Common myeloid progenitor, CD34-positive (primary cell): ENCODE measurements around the gene MAN1C1.

Experiments
- CTCF ChIA-PET: fragments of 350-600 bp; sonication (Branson Sonifier 250); formaldehyde crosslinking; loops from one replicate; lab custom pipeline; 2021; ENCODE audit warnings: antibody characterized with exemption; lab: Charles Lee
- POLR2A ChIA-PET: fragments of 350-600 bp; sonication (Branson Sonifier 250); formaldehyde crosslinking; loops from one replicate; lab custom pipeline; 2021; ENCODE audit warnings: antibody characterized with exemption; lab: Charles Lee
- DNase-seq, 3 donors: peaks; one replicate each; pipeline versions ENCODE4 v3.0.0 to v3.0.0-alpha.2; 2013
- H3K27ac ChIP-seq, 2 experiments: 1 replicate in 1 of 2; 2 replicates in 1 of 2; pipeline ENCODE4 v1.7.0; 2013; ENCODE audit warnings: inconsistent platforms in 2 of 2, low read length in 2 of 2, mild to moderate bottlenecking in 2 of 2, low read depth in 1 of 2, moderate library complexity in 1 of 2; ENCODE audit not compliant: severe bottlenecking in 2 of 2, insufficient read depth in 1 of 2, poor library complexity in 1 of 2
- H3K27me3 ChIP-seq, 5 experiments: replicated peaks in 2 of 5; 1 replicate in 3 of 5; 2 replicates in 2 of 5; pipeline versions ENCODE4 v1.6.1 to v1.7.0; 2013; ENCODE audit warnings: low read length in 4 of 5, mild to moderate bottlenecking in 2 of 5, moderate library complexity in 2 of 5, inconsistent platforms in 1 of 5; ENCODE audit not compliant: insufficient read depth in 5 of 5, control insufficient read depth in 4 of 5
- H3K36me3 ChIP-seq, 4 experiments: 1 replicate in 2 of 4; 2 replicates in 2 of 4; pipeline versions ENCODE4 v1.6.1 to v1.7.0; 2013; ENCODE audit warnings: low read length in 3 of 4, control low read depth in 1 of 4, mild to moderate bottlenecking in 1 of 4; ENCODE audit not compliant: control insufficient read depth in 4 of 4, insufficient read depth in 4 of 4
- H3K4me1 ChIP-seq, 4 experiments: 1 replicate in 3 of 4; 2 replicates in 1 of 4; pipeline versions ENCODE4 v1.6.1 to v1.7.1; 2013; ENCODE audit warnings: low read length in 3 of 4, mild to moderate bottlenecking in 3 of 4, control low read depth in 1 of 4, inconsistent platforms in 1 of 4, moderate library complexity in 1 of 4; ENCODE audit not compliant: control insufficient read depth in 4 of 4, insufficient read depth in 4 of 4; ENCODE audit errors: control extremely low read depth in 1 of 4
- H3K4me3 ChIP-seq, 7 experiments: 1 replicate in 4 of 7; 2 replicates in 3 of 7; pipeline versions ENCODE4 v1.5.1 to v1.7.0; 2013; ENCODE audit warnings: mild to moderate bottlenecking in 7 of 7, low read length in 6 of 7, moderate library complexity in 6 of 7, inconsistent platforms in 2 of 7, low read depth in 2 of 7, control low read depth in 1 of 7; ENCODE audit not compliant: insufficient read depth in 4 of 7, control insufficient read depth in 1 of 7; ENCODE audit errors: extremely low read depth in 1 of 7
- H3K9me3 ChIP-seq, 5 experiments: 1 replicate in 4 of 5; 2 replicates in 1 of 5; pipeline versions ENCODE4 v1.6.1 to v1.7.1; 2013; ENCODE audit warnings: low read length in 4 of 5, mild to moderate bottlenecking in 2 of 5, inconsistent platforms in 1 of 5, low read depth in 1 of 5, moderate library complexity in 1 of 5; ENCODE audit not compliant: control insufficient read depth in 4 of 5, insufficient read depth in 2 of 5; ENCODE audit errors: control extremely low read depth in 1 of 5
- WGBS: methylation state at CpG from one replicate; pipeline ENCODE4 v1.1.5; 2013; ENCODE audit not compliant: insufficient coverage; 5-methylcytosine and 5-hydroxymethylcytosine counted together

MAN1C1 gene

GRCh38 chr1:25651036-25651640 is 34.5 kb downstream of the MAN1C1 start:
- Histone ChIP-seq H3K36me3 (no peaks in the 10 kb centered on the region), H3K27ac (no peak overlapping the region), H3K9me3 (no peaks in the 10 kb centered on the region), H3K4me3 (no peak overlapping the region), H3K4me1 (peaks cover 0 to 8% (median 4%) of the 10 kb centered on the region in 4 experiments), H3K27me3 (peaks cover 0 to 26% (median 5%) of the 10 kb centered on the region in 5 experiments)
- ChIA-PET POLR2A (no interaction called here), CTCF (interaction anchor here (0.8 to 1.9 kb wide), 3 partner anchors 32 to 146 kb away, joined by 3 to 4 read pairs (median 3); no protein-coding TSS in a partner anchor)
- WGBS, result 100% methylated on average over 6 of the region's 8 CpGs
- no peak for DNase-seq

DNA sequence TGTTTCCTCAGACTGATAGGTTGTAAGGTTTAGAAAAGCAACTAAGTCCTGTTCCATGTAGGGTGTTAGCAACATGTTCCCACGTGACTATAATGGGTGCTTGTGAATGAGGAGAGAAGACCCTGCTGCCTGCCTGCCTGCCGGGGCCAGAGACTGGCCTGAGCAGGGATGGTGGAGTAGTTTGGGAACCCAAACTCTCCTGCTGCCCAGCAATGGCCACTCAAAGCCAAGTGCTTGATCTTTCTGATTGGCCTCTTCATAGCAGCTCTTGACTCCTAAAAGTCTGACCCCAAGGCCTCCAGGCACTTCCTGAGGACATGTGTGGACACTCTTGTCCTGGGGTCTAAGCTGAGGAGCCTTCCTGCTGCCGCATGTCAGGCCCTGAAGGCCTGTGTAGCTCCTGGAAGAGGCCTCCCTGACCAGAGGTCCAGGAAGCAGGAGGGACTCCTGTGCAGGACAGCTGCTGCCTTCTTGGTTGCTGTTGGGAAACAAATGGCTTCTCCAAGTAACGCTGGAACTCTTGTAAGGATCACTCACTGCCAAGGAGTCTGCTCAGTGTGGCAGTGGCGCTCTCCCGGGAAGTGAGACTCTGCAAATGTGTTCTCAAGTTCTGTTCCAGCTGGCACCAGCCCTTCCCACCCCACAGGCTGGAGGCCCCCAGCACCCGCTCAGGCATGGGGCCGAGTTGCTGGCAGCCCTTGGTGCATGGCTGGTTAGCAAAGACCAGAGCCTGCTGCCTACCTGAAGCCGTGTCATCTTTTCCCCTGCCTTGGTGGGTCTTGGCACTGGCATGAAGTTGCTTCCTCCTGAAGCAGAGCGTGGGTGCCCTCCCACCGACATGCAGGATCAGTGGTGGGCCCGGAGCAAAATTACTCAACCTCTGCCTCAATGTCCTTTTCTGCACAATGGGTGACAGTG is 35.5 kb downstream of the MAN1C1 start:
- Histone ChIP-seq H3K36me3 (no peaks in the 10 kb centered on the region), H3K9me3 (no peaks in the 10 kb centered on the region), H3K4me3 (no peak overlapping the region), H3K4me1 (peaks cover 0 to 11% (median 5%) of the 10 kb centered on the region in 4 experiments), H3K27me3 (peaks cover 0 to 24% (median 5%) of the 10 kb centered on the region in 5 experiments), H3K27ac (no peak overlapping the region)
- CTCF ChIA-PET, result interaction anchor here (1.5 to 1.9 kb wide), 2 partner anchors 26 to 47 kb away, joined by 3 to 4 read pairs; no protein-coding TSS in a partner anchor
- DNase-seq, result no peak
- WGBS, result 96% methylated on average over 11 of the region's 12 CpGs
- POLR2A ChIA-PET, result interaction anchor here (0.9 kb wide), 1 partner anchor 13 kb away, joined by 4 read pairs; no protein-coding TSS in a partner anchor

- POLR2A ChIA-PET, result no interaction called here
- CTCF ChIA-PET, result interaction anchor here (1.5 to 1.9 kb wide), 2 partner anchors 24 to 48 kb away, joined by 3 to 4 read pairs; no protein-coding TSS in a partner anchor
- no peak for DNase-seq
These were observed 37.0 kb downstream of the MAN1C1 start for GRCh38 chr1:25653558-25653957.

DNA sequence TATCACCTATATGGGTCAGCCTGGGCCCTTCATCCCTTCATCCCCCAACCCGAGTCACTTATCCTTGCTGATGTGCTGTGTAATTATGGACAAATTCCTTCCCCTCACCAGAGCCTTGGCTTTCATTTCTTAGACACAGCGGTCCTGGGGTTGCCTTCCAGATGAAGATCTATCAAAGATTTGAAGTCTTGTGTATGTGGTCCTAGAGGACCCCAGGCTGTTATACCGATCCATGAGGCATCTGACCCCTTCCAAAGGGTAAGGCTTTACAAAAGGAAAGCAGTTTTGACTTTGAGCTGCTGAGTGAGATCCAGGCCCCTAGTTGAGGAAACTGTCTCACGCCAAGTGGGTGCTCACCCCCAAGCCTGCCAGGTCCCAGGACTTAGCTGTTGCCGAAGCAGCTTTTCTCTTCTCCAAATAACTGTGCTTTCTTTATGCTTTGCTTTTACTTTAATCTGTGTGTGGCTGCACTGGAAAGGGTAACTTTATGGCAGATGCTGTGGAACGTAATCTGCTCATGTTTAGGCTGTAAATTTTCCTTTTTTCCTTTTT is 37.6 kb downstream of the MAN1C1 start:
- ChIA-PET POLR2A (no interaction called here), CTCF (interaction anchor here (1.1 to 2.3 kb wide), 4 partner anchors 9 to 49 kb away, joined by 3 to 9 read pairs (median 4); no protein-coding TSS in a partner anchor)
- no peaks in the 10 kb centered on the region for H3K36me3 ChIP-seq
- WGBS, result 96% methylated on average over 3 of the region's 6 CpGs
- no peak for DNase-seq
- no peak overlapping the region for H3K4me3 ChIP-seq
- peaks cover 0 to 10% (median 0%) of the 10 kb centered on the region in 5 experiments for H3K27me3 ChIP-seq
- no peak overlapping the region for H3K27ac ChIP-seq
- no peaks in the 10 kb centered on the region for H3K9me3 ChIP-seq
- H3K4me1 ChIP-seq, result peaks cover 0 to 21% (median 15%) of the 10 kb centered on the region in 4 experiments

More at GRCh38 chr1:25653558-25653957, 37.0 kb downstream of the MAN1C1 start:
- H3K4me1 ChIP-seq, result peaks cover 0 to 21% (median 15%) of the 10 kb centered on the region in 4 experiments
- H3K36me3 ChIP-seq, result no peaks in the 10 kb centered on the region
- peaks cover 0 to 11% (median 0%) of the 10 kb centered on the region in 5 experiments for H3K27me3 ChIP-seq
- no peak overlapping the region for H3K4me3 ChIP-seq
- no peak overlapping the region for H3K27ac ChIP-seq
- no peaks in the 10 kb centered on the region for H3K9me3 ChIP-seq
- 72% methylated on average over 8 of the region's 10 CpGs for WGBS

GRCh38 chr1:25657121-25657882 is 40.7 kb downstream of the MAN1C1 start:
- H3K27me3 ChIP-seq, result no peaks in the 10 kb centered on the region

More at GRCh38 chr1:25657121-25657882, 40.7 kb downstream of the MAN1C1 start:
- no peaks in the 10 kb centered on the region for H3K9me3 ChIP-seq
- H3K27ac ChIP-seq, result no peak overlapping the region
- POLR2A ChIA-PET, result interaction anchor here (1.3 kb wide), 1 partner anchor 9 kb away, joined by 4 read pairs; no protein-coding TSS in a partner anchor
- no peaks in the 10 kb centered on the region for H3K36me3 ChIP-seq
- CTCF ChIA-PET, result interaction anchor here (1.1 to 3.5 kb wide), 4 partner anchors 10 to 15 kb away, joined by 3 to 11 read pairs (median 4); no protein-coding TSS in a partner anchor
- DNase-seq, result peak; percentile 25 to 90 (median 86)
- H3K4me3 ChIP-seq, result no peak overlapping the region
- WGBS, result 100% methylated on average over 1 of the region's 6 CpGs
- peaks cover 0 to 17% (median 15%) of the 10 kb centered on the region in 4 experiments for H3K4me1 ChIP-seq
